ENCODE measurements around the gene FAM241B.

The FAM241B gene

DNA sequence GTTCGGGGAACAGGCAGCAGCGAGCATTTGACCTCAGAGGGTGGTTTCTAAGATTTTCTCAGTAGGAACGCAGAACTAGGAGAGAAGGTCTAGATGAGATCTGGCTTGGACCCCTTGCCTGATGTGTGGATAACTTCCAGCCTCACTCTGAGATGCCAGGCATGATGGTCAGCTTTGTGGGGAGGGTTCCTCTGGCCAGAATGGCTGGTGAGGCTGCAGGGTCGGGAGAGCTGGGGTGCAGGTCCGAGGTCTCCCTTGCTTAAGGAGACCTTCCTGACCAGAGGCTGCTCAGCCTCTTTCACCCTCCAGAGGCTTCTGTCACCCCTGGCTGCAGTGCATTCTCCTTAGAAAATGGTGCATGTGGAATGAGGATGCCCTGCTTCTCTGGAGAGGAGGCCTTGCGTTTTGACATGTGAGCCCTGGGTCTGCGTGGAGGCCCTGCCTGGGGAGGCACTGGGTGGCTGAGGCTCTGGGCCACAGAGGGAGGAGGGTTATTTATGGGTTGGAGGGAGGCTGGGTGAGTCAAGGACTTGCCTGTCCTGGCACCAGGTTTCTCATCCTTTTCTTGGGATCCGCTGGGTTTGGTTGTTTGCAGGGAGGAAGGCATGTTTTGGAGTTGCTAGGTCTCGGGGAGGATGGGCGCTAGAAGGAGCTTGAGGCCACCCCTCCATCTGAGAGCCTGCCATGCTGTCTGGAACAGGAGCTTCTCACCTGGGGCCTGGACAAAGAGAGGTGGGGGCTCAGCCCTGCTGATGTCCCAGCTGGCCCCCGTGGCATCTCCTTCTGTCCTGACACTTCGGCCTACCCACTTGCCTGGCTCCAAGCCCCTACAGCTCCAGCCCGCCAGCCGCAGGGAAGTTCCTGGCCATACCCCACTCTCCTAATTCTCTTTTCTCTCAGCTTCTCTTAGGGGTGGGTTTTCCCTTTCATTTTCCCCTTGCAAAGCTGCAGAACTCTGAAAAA lies 3.9 kb downstream of the FAM241B start:
- in situ Hi-C loops (cut with MboI; ENCODE audit: low sequenced_read_pairs) = no loop called here

DNA sequence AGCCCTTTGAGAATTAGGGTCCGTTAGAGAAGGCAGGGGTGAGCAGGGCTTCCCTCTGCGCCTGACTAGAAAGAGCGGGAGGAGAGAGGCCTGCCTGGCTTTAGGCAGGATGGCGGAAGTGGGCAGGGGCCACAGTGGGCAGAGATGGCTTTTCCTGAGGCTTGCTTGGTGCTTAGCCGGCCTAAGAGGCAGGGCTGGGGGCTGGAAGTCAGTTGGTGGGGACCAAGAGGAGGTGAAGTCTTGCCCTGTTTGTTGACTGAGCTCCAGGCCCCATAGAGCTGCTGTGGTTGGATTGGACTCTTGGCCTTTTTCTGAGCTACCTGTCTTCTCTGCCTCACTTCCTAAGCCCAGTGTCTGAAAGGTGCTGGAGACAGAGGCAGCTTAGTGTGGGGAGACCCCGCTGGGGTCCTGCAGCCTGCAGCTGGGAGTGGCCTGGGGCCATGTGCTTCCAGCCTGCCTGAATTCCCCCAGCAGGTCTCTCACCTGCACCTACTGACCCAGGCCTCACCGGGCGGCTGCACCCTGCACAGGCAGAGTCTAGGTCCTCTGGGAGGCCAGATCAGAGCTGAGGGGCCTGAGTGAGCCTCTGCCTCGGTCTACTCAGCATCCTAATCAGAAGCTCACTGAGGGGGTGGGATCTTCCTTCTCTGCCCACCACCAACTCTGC lies 4.8 kb downstream of the FAM241B start:
- in situ Hi-C loops (cut with MboI; ENCODE audit: low sequenced_read_pairs) = loop anchor here (5.0 kb wide), 1 partner anchor 118 kb away; no protein-coding TSS in a partner anchor

DNA sequence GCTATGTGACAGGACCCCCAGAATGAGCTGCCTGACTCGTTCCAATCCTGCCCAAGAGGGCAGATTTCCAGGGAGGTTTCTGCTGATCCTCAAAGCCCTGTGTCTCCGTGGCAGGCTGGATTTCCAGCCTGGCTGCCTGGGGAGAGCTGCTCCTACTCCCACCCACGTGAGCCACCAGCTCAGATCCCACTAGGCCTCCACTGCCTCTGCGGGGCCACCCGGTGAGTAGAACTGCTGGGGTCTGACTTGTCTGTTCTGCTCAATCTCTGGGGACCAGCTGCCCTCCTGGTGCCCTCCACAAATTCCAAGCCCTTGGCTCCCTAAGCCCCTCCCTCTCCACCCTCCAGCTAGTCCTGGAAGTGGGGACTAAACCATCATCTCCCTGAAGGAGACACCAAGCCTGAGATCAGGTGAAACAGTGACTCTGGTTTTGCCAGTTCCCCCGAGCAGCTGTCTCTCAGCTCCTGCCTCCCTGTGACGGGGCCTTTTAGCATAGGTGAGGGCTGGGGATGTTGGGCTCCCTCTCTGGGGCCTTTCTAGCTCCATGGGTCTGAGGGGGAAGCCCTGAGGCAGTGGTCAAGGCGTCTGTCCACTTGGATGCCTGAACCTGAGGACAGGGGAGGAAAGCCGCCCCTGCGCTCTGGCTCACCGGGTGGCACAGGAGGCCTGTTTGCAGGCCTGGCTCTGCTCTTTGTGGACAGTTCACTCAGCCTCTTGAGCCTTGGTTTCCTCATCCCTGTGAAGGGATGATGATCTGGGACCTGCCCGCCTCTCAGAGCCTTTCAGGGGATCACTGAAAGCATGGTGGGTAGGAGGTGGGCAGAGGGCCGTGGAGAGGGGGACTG lies 5.6 kb downstream of the FAM241B start:
- in situ Hi-C loops (cut with MboI; ENCODE audit: low sequenced_read_pairs) = loop anchor here (5.0 kb wide), 1 partner anchor 118 kb away; no protein-coding TSS in a partner anchor

- in situ Hi-C loops (cut with MboI; ENCODE audit: low sequenced_read_pairs) = loop anchor here (5.0 kb wide), 1 partner anchor 119 kb away; no protein-coding TSS in a partner anchor
Observed at GRCh38 chr10:69636273-69636575, 6.2 kb downstream of the FAM241B start.

- in situ Hi-C loops (cut with MboI; ENCODE audit: low sequenced_read_pairs) = loop anchor here (5.0 kb wide), 1 partner anchor 120 kb away; no protein-coding TSS in a partner anchor
Observed at GRCh38 chr10:69636626-69637605, 6.9 kb downstream of the FAM241B start.

DNA sequence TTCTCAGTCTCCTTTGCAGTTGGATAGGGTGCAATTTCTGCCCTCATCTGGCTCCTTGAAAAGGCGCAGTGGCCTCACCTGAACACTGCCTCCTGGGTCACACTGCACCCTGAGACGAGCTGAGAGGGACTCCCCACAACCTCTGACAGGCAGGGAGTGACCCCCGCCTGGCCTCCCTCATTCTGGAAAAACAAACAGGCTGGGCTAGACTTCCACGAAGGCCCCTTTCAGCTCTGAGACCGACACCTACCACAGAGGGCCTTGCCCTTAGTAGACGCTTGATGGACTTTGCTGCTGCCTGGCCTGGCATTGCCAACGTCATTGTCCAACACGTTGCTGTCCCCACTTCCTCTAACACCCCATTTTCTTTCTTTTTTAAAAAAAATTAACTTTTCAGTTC lies 8.6 kb downstream of the FAM241B start:
- in situ Hi-C loops (cut with MboI; ENCODE audit: low sequenced_read_pairs) = loop anchor here (5.0 kb wide), 1 partner anchor 121 kb away; no protein-coding TSS in a partner anchor

- in situ Hi-C loops (cut with MboI; ENCODE audit: low sequenced_read_pairs) = loop anchor here (5.0 kb wide), 1 partner anchor 122 kb away; no protein-coding TSS in a partner anchor
Observed at GRCh38 chr10:69639291-69640195, 9.5 kb downstream of the FAM241B start.

DNA sequence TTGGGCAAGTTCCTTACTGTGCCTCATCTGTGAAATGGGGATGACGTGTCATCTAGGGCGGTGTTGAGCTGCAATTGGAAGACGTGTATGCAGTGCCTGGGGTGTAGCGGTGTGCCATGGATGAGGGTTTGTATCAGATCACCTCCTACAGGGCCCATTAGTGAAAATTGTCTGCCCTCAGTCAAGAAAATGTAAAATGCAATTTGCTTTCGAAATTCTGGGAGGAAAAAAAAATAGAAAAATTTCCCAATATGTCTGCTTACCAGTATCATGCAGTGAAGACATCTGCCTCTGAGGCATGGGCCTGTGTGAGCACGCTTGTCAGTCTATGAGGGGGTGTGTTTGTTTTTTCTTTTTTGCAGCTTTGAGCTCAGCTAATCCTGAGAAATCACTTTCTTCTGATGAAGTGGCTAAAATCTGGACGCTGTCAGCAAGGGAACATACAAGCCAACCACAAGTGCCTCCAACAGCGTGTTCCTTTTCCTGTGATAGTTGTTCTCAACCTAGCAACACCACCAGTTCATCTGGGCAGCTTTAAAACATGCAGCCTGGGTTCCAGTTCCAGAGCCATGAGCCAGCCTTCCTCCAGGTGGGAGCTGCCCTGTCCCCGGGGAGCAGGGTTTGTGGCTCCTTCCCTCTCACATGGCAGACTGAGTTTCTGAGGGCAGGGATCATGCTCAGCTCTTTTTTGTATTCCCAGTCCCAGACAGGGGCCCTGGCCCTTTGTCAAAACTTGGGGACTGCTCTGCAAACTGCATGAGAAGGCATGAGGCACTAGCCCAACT lies 10.3 kb downstream of the FAM241B start:
- in situ Hi-C loops (cut with MboI; ENCODE audit: low sequenced_read_pairs) = no loop called here

DNA sequence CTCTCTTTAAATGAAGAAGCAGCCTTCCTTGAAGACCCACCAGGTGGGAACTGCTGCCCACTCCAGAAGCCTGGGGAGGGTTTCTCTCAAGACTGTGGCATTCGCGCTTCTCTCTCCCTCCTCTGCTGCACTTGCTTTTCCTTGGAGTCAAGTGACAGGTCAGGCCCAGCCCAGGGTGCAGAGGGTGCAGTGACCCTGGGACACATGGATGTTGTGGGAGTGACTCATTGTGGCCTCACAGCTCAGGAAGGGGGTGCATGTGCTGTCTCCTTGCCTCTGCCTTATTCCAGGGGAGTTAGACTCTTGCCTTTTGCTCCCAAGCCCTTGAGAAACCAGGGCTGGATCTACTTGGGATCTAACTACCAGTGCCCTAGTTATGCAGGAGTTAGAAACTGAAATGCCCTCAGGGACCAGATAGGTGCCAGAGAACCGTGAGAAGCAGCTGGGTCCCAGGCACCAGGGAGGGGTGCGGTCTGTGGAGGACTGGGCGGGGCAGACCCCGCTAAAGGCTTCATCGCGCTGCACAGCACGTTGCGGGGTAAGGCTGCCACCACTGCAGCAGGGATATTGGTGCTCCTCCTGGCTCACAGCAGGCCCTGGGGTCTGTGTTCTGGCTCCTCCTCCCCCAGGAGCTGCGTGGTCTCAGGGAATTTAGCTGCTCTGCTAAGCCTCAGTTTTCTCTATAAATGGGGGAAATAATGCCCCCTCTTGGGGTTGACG lies 11.4 kb downstream of the FAM241B start:
- in situ Hi-C loops (cut with MboI; ENCODE audit: low sequenced_read_pairs) = no loop called here

DNA sequence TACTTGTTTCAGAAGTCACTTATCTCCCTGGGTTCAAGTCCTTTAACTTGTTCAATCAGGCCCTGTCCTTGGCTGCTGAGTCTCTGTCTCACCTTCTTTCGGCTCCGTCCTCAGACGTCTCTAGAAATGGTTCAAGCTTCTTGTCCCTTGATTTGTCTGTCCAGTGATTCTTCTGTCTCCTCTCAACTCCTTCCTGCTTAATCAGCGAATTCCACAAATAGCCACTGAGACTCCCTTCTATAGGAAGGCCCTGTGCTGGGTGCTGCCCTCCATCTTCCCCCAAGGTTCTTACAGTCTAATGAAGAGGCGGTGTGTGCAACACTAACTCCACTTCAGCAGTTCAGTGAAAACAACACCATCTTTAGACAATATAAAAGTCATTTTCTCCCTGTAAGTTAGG lies 12.7 kb downstream of the FAM241B start:
- in situ Hi-C loops (cut with MboI; ENCODE audit: low sequenced_read_pairs) = no loop called here

DNA sequence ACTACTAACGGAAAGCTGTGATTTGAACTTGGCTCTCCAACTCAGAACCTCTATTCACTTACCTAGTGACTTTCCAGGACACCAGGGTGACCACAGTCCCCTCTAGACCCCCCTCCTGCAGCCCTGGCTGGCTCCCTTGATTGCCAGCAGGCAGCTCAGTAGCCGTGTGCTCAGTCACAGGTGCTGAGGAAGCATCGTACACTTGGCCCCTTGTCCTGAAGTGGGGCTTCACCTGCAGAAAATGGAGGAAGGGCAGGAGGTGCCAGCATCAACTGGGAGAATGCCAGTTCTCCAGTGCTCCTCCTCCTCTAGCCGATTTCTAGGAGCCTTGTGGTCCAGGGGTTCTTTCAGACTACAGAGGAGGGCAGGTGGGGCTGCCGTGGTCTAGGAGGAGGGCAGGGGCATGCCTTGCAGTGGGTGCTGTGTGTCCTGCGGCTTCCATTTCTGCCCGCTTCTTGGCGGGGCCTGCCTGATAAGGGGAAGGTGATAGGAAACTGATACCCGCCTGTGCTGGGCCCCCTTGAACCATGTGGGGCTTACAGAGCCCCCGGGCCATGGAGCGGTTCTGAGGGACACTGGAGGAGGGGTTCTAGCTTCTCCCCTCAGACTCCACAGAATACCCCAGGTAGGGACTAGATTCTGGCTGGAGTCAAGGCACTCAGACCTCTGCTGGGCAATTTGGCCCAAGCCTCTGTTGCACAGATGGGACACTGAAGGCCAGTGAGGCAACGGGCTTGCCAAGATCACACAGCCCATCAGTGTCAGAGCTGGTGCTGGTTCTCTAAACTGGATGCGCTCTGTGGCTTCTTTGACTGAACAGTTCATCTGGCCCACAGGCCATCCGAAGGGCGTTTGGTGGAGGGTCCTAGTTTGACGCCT lies 14.0 kb downstream of the FAM241B start:
- in situ Hi-C loops (cut with MboI; ENCODE audit: low sequenced_read_pairs) = no loop called here

DNA sequence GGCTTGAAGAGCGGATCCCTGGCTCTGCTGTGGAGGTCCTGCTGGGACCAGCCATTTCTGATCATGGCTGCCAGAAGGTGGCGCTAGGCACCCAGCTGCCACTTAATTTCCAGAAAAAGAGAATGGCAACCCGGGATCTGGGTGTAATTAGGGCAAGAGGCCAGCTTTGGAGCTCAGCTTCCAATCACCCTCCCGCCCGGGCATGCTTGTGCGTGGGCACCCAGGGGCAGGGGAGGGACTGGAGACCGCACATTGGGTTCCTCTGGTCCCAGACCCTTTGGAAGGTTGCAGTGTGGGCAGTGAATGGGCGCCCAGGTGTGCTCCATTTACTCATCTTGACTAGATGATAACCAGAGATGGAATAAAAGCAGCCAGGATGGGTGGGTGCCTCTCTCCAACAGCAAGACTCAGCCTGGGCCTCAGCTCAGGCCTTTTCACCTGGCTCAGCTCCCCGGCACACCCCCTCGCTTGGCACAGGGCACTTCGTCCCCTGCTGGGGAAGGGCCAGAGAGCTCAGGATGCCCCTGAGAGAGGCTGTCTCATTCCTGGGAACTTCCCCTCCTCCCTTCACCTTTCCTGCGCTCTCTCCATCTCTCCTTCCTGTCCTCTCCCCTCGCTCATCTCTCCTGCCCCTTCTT lies 14.7 kb downstream of the FAM241B start:
- in situ Hi-C loops (cut with MboI; ENCODE audit: low sequenced_read_pairs) = no loop called here

- in situ Hi-C loops (cut with MboI; ENCODE audit: low sequenced_read_pairs) = no loop called here
Observed at GRCh38 chr10:69645296-69646184, 15.5 kb downstream of the FAM241B start.

DNA sequence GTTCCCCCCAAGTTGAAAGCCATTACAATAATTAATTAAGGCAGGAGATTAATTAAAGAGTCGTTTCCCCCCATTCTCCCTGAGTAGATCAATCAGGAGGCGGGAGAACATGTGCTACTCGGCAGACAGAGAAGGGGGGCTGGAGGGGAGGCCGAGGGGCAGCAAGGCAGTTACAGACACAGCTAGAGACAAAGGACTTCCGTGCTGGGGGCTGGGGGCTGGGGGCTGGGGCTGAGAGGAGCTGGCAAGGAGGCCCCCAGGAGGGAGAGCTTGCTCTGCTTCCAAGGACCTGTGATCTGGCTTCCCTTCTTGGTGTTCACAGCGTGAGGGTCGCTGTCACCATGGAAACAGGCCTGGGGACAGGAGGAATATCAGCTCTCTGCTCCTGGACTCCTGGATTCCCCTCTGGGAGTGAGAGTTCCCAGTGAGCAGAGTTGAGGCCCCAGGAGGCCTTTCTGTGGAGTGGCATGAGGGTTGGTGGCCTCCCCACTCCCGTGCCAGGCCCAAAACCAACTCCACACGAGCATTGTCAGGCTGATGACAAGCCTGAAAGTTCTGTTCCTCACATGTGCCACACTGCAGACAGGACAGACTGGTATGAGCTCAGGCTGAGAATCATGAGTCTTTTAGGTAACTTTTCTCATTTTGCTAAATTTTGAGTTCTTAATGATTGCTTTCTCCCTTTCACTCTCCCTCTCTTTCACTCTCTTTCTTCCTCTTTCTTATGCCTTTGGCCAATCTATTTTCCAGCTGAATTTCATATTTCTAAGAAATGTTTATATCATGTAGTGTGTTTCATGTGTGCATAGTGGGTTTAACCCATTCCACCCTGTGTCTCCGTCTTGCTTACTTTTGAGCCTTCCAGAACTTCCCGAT lies 16.4 kb downstream of the FAM241B start:
- in situ Hi-C loops (cut with MboI; ENCODE audit: low sequenced_read_pairs) = no loop called here

Data from HL-60/S4 (cell line).